HEK293T (cell line): Measurements from ENCODE around the gene VSTM2B.

Experiments
- CTCF ChIA-PET: fragments of 350-600 bp; formaldehyde crosslinking; extraction: SDS; loops from one replicate; lab custom pipeline; 2021; ENCODE audit warnings: antibody characterized with exemption, inconsistent platforms; lab: Yijun Ruan, JAX
- POLR2A ChIA-PET: fragments of 350-600 bp; formaldehyde crosslinking; extraction: SDS; loops from one replicate; lab custom pipeline; 2020; ENCODE audit warnings: antibody characterized with exemption, inconsistent platforms; lab: Yijun Ruan, JAX
- DNase-seq: peaks from one replicate; pipeline ENCODE4 v3.0.0; 2012; ENCODE audit warnings: mixed read lengths; ENCODE audit errors: extremely low spot score
- ARNT ChIP-seq: fragments of 450-650 bp; IDR thresholded peaks from 2 replicates; pipeline ENCODE4 v1.6.1; 2017; ENCODE audit warnings: mild to moderate bottlenecking
- BHLHE40 ChIP-seq: fragments of 450-650 bp; IDR thresholded peaks from 2 replicates; pipeline ENCODE4 v1.6.1; 2016; ENCODE audit warnings: mild to moderate bottlenecking, moderate library complexity, borderline replicate concordance
- CTBP1 ChIP-seq: fragments of 450-650 bp; IDR thresholded peaks from 2 replicates; pipeline ENCODE4 v1.6.1; 2016; ENCODE audit warnings: borderline replicate concordance
- ELF4 ChIP-seq: fragments of 450-650 bp; IDR thresholded peaks from 2 replicates; pipeline ENCODE4 v1.6.1; 2017; ENCODE audit warnings: antibody characterized with exemption
- FOXA1 ChIP-seq: fragments of 450-650 bp; IDR thresholded peaks from 2 replicates; pipeline ENCODE4 v1.6.1; 2016; ENCODE audit warnings: mild to moderate bottlenecking
- FOXK2 ChIP-seq: fragments of 450-650 bp; IDR thresholded peaks from 2 replicates; pipeline ENCODE4 v1.6.1; 2016; ENCODE audit warnings: mild to moderate bottlenecking
- FOXM1 ChIP-seq: fragments of 450-650 bp; IDR thresholded peaks from 2 replicates; pipeline ENCODE4 v1.6.1; 2017; ENCODE audit warnings: mild to moderate bottlenecking, borderline replicate concordance
- HDGF ChIP-seq: fragments of 450-650 bp; IDR thresholded peaks from 2 replicates; pipeline ENCODE4 v1.6.1; 2017; ENCODE audit warnings: antibody characterized with exemption, borderline replicate concordance
- L3MBTL2 ChIP-seq: fragments of 450-650 bp; conservative IDR thresholded peaks from 2 replicates; pipeline ENCODE4 v1.6.1; 2016; ENCODE audit warnings: mild to moderate bottlenecking
- LEF1 ChIP-seq: fragments of 450-650 bp; IDR thresholded peaks from 2 replicates; pipeline ENCODE4 v1.6.1; 2017; ENCODE audit warnings: mild to moderate bottlenecking, borderline replicate concordance
- NFRKB ChIP-seq: fragments of 450-650 bp; IDR thresholded peaks from 2 replicates; pipeline ENCODE4 v1.6.1; 2016; ENCODE audit warnings: mild to moderate bottlenecking, moderate library complexity
- PKNOX1 ChIP-seq: fragments of 450-650 bp; IDR thresholded peaks from 2 replicates; pipeline ENCODE4 v1.6.1; 2016
- SP1 ChIP-seq: fragments of 450-650 bp; IDR thresholded peaks from 2 replicates; pipeline ENCODE4 v1.6.1; 2017
- SUZ12 ChIP-seq: fragments of 450-650 bp; IDR thresholded peaks from 2 replicates; pipeline ENCODE4 v1.6.1; 2016; ENCODE audit warnings: mild to moderate bottlenecking
- TARDBP ChIP-seq: fragments of 450-650 bp; IDR thresholded peaks from 2 replicates; pipeline ENCODE4 v1.6.1; 2016
- ZNF384 ChIP-seq: fragments of 450-650 bp; IDR thresholded peaks from 2 replicates; pipeline ENCODE4 v1.6.1; 2016

The VSTM2B gene

GRCh38 chr19:29501816-29502580, 23.8 kb upstream of the VSTM2B start:
- TF ChIP-seq PKNOX1: no peak
- DNase-seq: no peak
- POLR2A ChIA-PET: no interaction called here
- CTCF ChIA-PET: interaction anchor here (0.7 kb wide), 1 partner anchor 20 kb away, joined by 3 read pairs; no protein-coding TSS in a partner anchor

GRCh38 chr19:29502581-29502850, 23.3 kb upstream of the VSTM2B start:
- no peak for DNase-seq
- POLR2A ChIA-PET: no interaction called here
- TF ChIP-seq ARNT (no peak), PKNOX1 (no peak), ELF4 (no peak), BHLHE40 (no peak), CTBP1 (no peak), SP1 (no peak), NFRKB (no peak), SUZ12 (no peak), FOXM1 (no peak), TARDBP (no peak), L3MBTL2 (no peak), FOXA1 (no peak), FOXK2 (no peak), LEF1 (no peak), ZNF384 (no peak), HDGF (no peak)
- CTCF ChIA-PET: no interaction called here

- ChIA-PET CTCF (interaction anchor here (1.6 kb wide), 1 partner anchor 25 kb away, joined by 4 read pairs; no protein-coding TSS in a partner anchor), POLR2A (no interaction called here)
- no peak for DNase-seq
- TF ChIP-seq TARDBP: no peak
- TF ChIP-seq ZNF384: no peak
- TF ChIP-seq SP1: no peak
- no peak for TF ChIP-seq ARNT
- TF ChIP-seq ELF4: no peak
- no peak for TF ChIP-seq HDGF
- no peak for TF ChIP-seq BHLHE40
- TF ChIP-seq L3MBTL2: no peak
- no peak for TF ChIP-seq LEF1
- TF ChIP-seq FOXM1: no peak
- TF ChIP-seq NFRKB: no peak
- TF ChIP-seq FOXA1: no peak
- TF ChIP-seq PKNOX1: no peak
- no peak for TF ChIP-seq FOXK2
- TF ChIP-seq CTBP1: no peak
Measured at GRCh38 chr19:29503140-29503758, 22.5 kb upstream of the VSTM2B start.

- CTCF ChIA-PET: interaction anchor here (1.6 kb wide), 1 partner anchor 25 kb away, joined by 4 read pairs; no protein-coding TSS in a partner anchor
- TF ChIP-seq TARDBP (no peak), BHLHE40 (no peak), SUZ12 (no peak), PKNOX1 (no peak), ZNF384 (no peak), CTBP1 (no peak), L3MBTL2 (no peak), FOXK2 (no peak), FOXA1 (no peak), FOXM1 (no peak), ELF4 (no peak), LEF1 (no peak), ARNT (no peak), NFRKB (no peak), SP1 (no peak), HDGF (no peak)
Measured at GRCh38 chr19:29503785-29504184, 22.0 kb upstream of the VSTM2B start.

GRCh38 chr19:29504454-29504853, 21.3 kb upstream of the VSTM2B start:
- no peak for DNase-seq
- ChIA-PET POLR2A (no interaction called here), CTCF (interaction anchor here (1.6 kb wide), 1 partner anchor 26 kb away, joined by 4 read pairs; no protein-coding TSS in a partner anchor)
- no peak for TF ChIP-seq ZNF384
- no peak for TF ChIP-seq LEF1
- no peak for TF ChIP-seq TARDBP
- TF ChIP-seq NFRKB: no peak
- TF ChIP-seq FOXK2: no peak
- TF ChIP-seq SP1: no peak
- TF ChIP-seq ARNT: no peak
- TF ChIP-seq L3MBTL2: no peak
- no peak for TF ChIP-seq SUZ12
- no peak for TF ChIP-seq ELF4
- TF ChIP-seq BHLHE40: no peak
- TF ChIP-seq HDGF: no peak
- no peak for TF ChIP-seq CTBP1

More at GRCh38 chr19:29503785-29504184, 22.0 kb upstream of the VSTM2B start:
- no peak for DNase-seq
- POLR2A ChIA-PET: no interaction called here
